DND-41 (cell line): Measurements from ENCODE around the gene SLCO4A1.

Experiments
- EZH2 ChIP-seq: IDR thresholded peaks from 3 replicates; pipeline ENCODE4 v1.6.1; 2012; ENCODE audit warnings: borderline replicate concordance, low read depth, mild to moderate bottlenecking, moderate library complexity, low read length, inconsistent platforms; ENCODE audit not compliant: severe bottlenecking
- TF ChIP-seq, protein P1 (sequence below): IDR thresholded peaks from 2 replicates; pipeline ENCODE4 v1.5.1; 2012; ENCODE audit warnings: borderline replicate concordance, low read length, moderate library complexity, mild to moderate bottlenecking; ENCODE audit not compliant: poor library complexity, severe bottlenecking; ENCODE audit errors: extremely low read depth

DNA sequence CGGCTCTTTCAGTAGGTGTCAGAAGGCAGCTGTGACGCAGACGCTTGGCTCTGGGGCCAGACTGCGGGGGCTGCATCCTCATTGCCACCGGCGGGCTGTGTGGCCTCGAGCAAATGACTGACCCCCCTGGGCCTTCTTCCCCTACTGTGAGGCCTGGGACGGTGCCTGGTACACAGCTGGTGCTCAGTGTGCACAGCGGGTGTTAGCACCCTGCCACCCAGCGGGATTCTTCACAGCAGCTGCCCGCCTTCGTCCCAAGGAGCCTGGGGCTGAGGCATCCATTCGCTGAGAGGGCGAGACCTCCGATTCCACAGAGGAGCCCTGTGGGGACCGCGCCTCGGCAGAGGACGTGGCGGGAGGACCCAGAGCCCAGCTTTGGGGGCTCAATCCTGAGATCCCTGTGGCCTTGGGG, 10.6 kb downstream of the SLCO4A1 start:
- TF ChIP-seq, protein P1, sequence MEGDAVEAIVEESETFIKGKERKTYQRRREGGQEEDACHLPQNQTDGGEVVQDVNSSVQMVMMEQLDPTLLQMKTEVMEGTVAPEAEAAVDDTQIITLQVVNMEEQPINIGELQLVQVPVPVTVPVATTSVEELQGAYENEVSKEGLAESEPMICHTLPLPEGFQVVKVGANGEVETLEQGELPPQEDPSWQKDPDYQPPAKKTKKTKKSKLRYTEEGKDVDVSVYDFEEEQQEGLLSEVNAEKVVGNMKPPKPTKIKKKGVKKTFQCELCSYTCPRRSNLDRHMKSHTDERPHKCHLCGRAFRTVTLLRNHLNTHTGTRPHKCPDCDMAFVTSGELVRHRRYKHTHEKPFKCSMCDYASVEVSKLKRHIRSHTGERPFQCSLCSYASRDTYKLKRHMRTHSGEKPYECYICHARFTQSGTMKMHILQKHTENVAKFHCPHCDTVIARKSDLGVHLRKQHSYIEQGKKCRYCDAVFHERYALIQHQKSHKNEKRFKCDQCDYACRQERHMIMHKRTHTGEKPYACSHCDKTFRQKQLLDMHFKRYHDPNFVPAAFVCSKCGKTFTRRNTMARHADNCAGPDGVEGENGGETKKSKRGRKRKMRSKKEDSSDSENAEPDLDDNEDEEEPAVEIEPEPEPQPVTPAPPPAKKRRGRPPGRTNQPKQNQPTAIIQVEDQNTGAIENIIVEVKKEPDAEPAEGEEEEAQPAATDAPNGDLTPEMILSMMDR, result no peak
- TF ChIP-seq EZH2, result no peak
